ENCODE results near the gene TMPRSS15. TPM values are rescaled to one million over a fixed set of nuclear protein-coding genes. Genes with fewer than 3 reads are reported as not detected.

The TMPRSS15 gene
- total RNA-seq, 1 donor from 2014 or later, result not detected

GRCh38 chr21:18235545-18235944 is 168.0 kb downstream of the TMPRSS15 start:
- no peak for FAIRE-seq

GRCh38 chr21:18228060-18228739 is 175.4 kb downstream of the TMPRSS15 start:
- no peaks in the 10 kb centered on the region for H3K36me3 Mint-ChIP-seq (ENCODE audit: low read depth, unreplicated experiment)
- Histone ChIP-seq H3K36me3 (ENCODE audit: insufficient read depth, low read length) (no peaks in the 10 kb centered on the region), H3K9ac (ENCODE audit: low read length) (no peak overlapping the region), H2AFZ (ENCODE audit: low read depth, low read length) (no peak overlapping the region), H3K27ac (ENCODE audit: low read depth, low read length) (no peak overlapping the region), H3K79me2 (ENCODE audit: insufficient read depth, low read length) (no peaks in the 10 kb centered on the region), H4K20me1 (ENCODE audit: insufficient read depth, low read length) (no peaks in the 10 kb centered on the region), H3K9me3 (ENCODE audit: insufficient read depth, low read depth, low read length) (no peaks in the 10 kb centered on the region), H3K4me1 (ENCODE audit: insufficient read depth, low read length) (no peaks in the 10 kb centered on the region), H3K4me2 (ENCODE audit: low read length) (no peak overlapping the region), H3K4me3 (ENCODE audit: insufficient read depth, low read depth, low read length) (no peak overlapping the region), H3K27me3 (ENCODE audit: insufficient read depth, low read length) (no peaks in the 10 kb centered on the region)
- H3K27me3 Mint-ChIP-seq (ENCODE audit: low read depth, unreplicated experiment), result no peaks in the 10 kb centered on the region
- no peak overlapping the region for H3K27ac Mint-ChIP-seq (ENCODE audit: unreplicated experiment)
- no peak overlapping the region for H3K4me3 Mint-ChIP-seq (ENCODE audit: unreplicated experiment)
- FAIRE-seq, result no peak
- no peak for DNase-seq (ENCODE audit: low read depth)
- H3K4me1 Mint-ChIP-seq (ENCODE audit: low read depth, unreplicated experiment), result no peaks in the 10 kb centered on the region
- H3K9me3 Mint-ChIP-seq (ENCODE audit: unreplicated experiment), result no peaks in the 10 kb centered on the region
- TF ChIP-seq EZH2 (IDR thresholded peaks at IDR 0.05; ENCODE audit: insufficient read depth, low read length), result no peak
- TF ChIP-seq CTCF (IDR thresholded peaks at IDR 0.05; ENCODE audit: insufficient read depth, low read depth, low read length), result no peak

More at GRCh38 chr21:18235545-18235944, 168.0 kb downstream of the TMPRSS15 start:
- no peaks in the 10 kb centered on the region for H4K20me1 ChIP-seq (ENCODE audit: insufficient read depth, low read length)
- Mint-ChIP-seq H3K36me3 (ENCODE audit: low read depth, unreplicated experiment) (no peaks in the 10 kb centered on the region), H3K4me1 (ENCODE audit: low read depth, unreplicated experiment) (no peaks in the 10 kb centered on the region), H3K9me3 (ENCODE audit: unreplicated experiment) (no peaks in the 10 kb centered on the region), H3K27me3 (ENCODE audit: low read depth, unreplicated experiment) (no peaks in the 10 kb centered on the region), H3K27ac (ENCODE audit: unreplicated experiment) (no peak overlapping the region), H3K4me3 (ENCODE audit: unreplicated experiment) (no peak overlapping the region)
- no peaks in the 10 kb centered on the region for H3K9me3 ChIP-seq (ENCODE audit: insufficient read depth, low read depth, low read length)
- no peak overlapping the region for H3K9ac ChIP-seq (ENCODE audit: low read length)
- H3K27ac ChIP-seq (ENCODE audit: low read depth, low read length), result no peak overlapping the region
- no peak overlapping the region for H3K4me3 ChIP-seq (ENCODE audit: insufficient read depth, low read depth, low read length)
- no peaks in the 10 kb centered on the region for H3K79me2 ChIP-seq (ENCODE audit: insufficient read depth, low read length)
- H3K4me1 ChIP-seq (ENCODE audit: insufficient read depth, low read length), result no peaks in the 10 kb centered on the region
- H3K36me3 ChIP-seq (ENCODE audit: insufficient read depth, low read length), result no peaks in the 10 kb centered on the region
- no peak overlapping the region for H2AFZ ChIP-seq (ENCODE audit: low read depth, low read length)
- TF ChIP-seq CTCF (IDR thresholded peaks at IDR 0.05; ENCODE audit: insufficient read depth, low read depth, low read length) (no peak), EZH2 (IDR thresholded peaks at IDR 0.05; ENCODE audit: insufficient read depth, low read length) (no peak)
- H3K27me3 ChIP-seq (ENCODE audit: insufficient read depth, low read length), result no peaks in the 10 kb centered on the region
- no peak for DNase-seq (ENCODE audit: low read depth)
- H3K4me2 ChIP-seq (ENCODE audit: low read length), result no peak overlapping the region

GRCh38 chr21:18222346-18222745 is 181.2 kb downstream of the TMPRSS15 start:
- H3K9ac ChIP-seq (ENCODE audit: low read length), result no peak overlapping the region
- no peak overlapping the region for H3K4me3 Mint-ChIP-seq (ENCODE audit: unreplicated experiment)
- H4K20me1 ChIP-seq (ENCODE audit: insufficient read depth, low read length), result no peaks in the 10 kb centered on the region
- FAIRE-seq, result no peak
- no peak overlapping the region for H3K27ac ChIP-seq (ENCODE audit: low read depth, low read length)
- no peak overlapping the region for H3K4me2 ChIP-seq (ENCODE audit: low read length)
- no peaks in the 10 kb centered on the region for H3K36me3 Mint-ChIP-seq (ENCODE audit: low read depth, unreplicated experiment)
- H3K27me3 Mint-ChIP-seq (ENCODE audit: low read depth, unreplicated experiment), result no peaks in the 10 kb centered on the region
- no peaks in the 10 kb centered on the region for H3K36me3 ChIP-seq (ENCODE audit: insufficient read depth, low read length)
- H3K27ac Mint-ChIP-seq (ENCODE audit: unreplicated experiment), result no peak overlapping the region
- no peaks in the 10 kb centered on the region for H3K4me1 Mint-ChIP-seq (ENCODE audit: low read depth, unreplicated experiment)
- H3K9me3 Mint-ChIP-seq (ENCODE audit: unreplicated experiment), result peaks cover 12% of the 10 kb centered on the region
- no peaks in the 10 kb centered on the region for H3K27me3 ChIP-seq (ENCODE audit: insufficient read depth, low read length)
- H3K4me3 ChIP-seq (ENCODE audit: insufficient read depth, low read depth, low read length), result no peak overlapping the region
- H3K9me3 ChIP-seq (ENCODE audit: insufficient read depth, low read depth, low read length), result no peaks in the 10 kb centered on the region
- no peak for TF ChIP-seq CTCF (IDR thresholded peaks at IDR 0.05; ENCODE audit: insufficient read depth, low read depth, low read length)
- no peak for TF ChIP-seq EZH2 (IDR thresholded peaks at IDR 0.05; ENCODE audit: insufficient read depth, low read length)
- no peaks in the 10 kb centered on the region for H3K4me1 ChIP-seq (ENCODE audit: insufficient read depth, low read length)
- DNase-seq (ENCODE audit: low read depth), result no peak
- H2AFZ ChIP-seq (ENCODE audit: low read depth, low read length), result no peak overlapping the region
- no peaks in the 10 kb centered on the region for H3K79me2 ChIP-seq (ENCODE audit: insufficient read depth, low read length)
